Sigmoid colon (tissue), 4 donors: Measurements from ENCODE around the gene CREBZF.

Source experiments
- CTCF ChIP-seq, 4 experiments: fragments of 450-650 bp in 3 of 4; fragments of 200-600 bp in 1 of 4; IDR thresholded peaks; one replicate each; pipeline ENCODE4 v1.5.1; 2016 to 2019; ENCODE audit warnings: antibody characterized with exemption in 4 of 4, mild to moderate bottlenecking in 3 of 4, moderate library complexity in 2 of 4
- POLR2A ChIP-seq, 2 donors: fragments of 450-650 bp; IDR thresholded peaks; one replicate each; pipeline ENCODE4 v1.6.1; 2016; ENCODE audit warnings: antibody characterized with exemption in 2 of 2, mild to moderate bottlenecking in 2 of 2, moderate library complexity in 2 of 2
- POLR2AphosphoS5 ChIP-seq, 4 donors: sonication (generic); formaldehyde crosslinking; IDR thresholded peaks; one replicate each; pipeline ENCODE4 v1.6.1; 2017; ENCODE audit warnings: antibody characterized with exemption in 4 of 4

GRCh38 chr11:85710917-85711316 lies 46.0 kb upstream of the CREBZF start:
- TF ChIP-seq POLR2A (IDR thresholded peaks at IDR 0.05) (no peak), POLR2AphosphoS5 (IDR thresholded peaks at IDR 0.05) (no peak), CTCF (IDR thresholded peaks at IDR 0.05) (no peak)
